ENCODE measurements around the gene NAMPT.

NAMPT gene

GRCh38 chr7:106294334-106294733 lies 9.6 kb upstream of the NAMPT start:
- TF ChIP-seq CTCF (conservative IDR thresholded peaks at IDR 0.05; ENCODE audit: low read depth, low read length), result peak; percentile 21

GRCh38 chr7:106291247-106291646 lies 6.5 kb upstream of the NAMPT start:
- DNase-seq (ENCODE audit: low read depth), result no peak
- no peak overlapping the region for H3K4me3 ChIP-seq (ENCODE audit: low read length)
- TF ChIP-seq CTCF (conservative IDR thresholded peaks at IDR 0.05; ENCODE audit: low read depth, low read length), result no peak

More at GRCh38 chr7:106294334-106294733, 9.6 kb upstream of the NAMPT start:
- no peak overlapping the region for H3K4me3 ChIP-seq (ENCODE audit: low read length)
- no peak for DNase-seq (ENCODE audit: low read depth)

- DNase-seq (ENCODE audit: low read depth), result no peak
- no peak overlapping the region for H3K4me3 ChIP-seq (ENCODE audit: low read length)
- no peak for TF ChIP-seq CTCF (conservative IDR thresholded peaks at IDR 0.05; ENCODE audit: low read depth, low read length)
Observed at GRCh38 chr7:106290319-106290718, 5.5 kb upstream of the NAMPT start.

GRCh38 chr7:106289848-106290247 lies 5.1 kb upstream of the NAMPT start:
- no peak overlapping the region for H3K4me3 ChIP-seq (ENCODE audit: low read length)
- no peak for DNase-seq (ENCODE audit: low read depth)
- no peak for TF ChIP-seq CTCF (conservative IDR thresholded peaks at IDR 0.05; ENCODE audit: low read depth, low read length)

- no peak for TF ChIP-seq CTCF (conservative IDR thresholded peaks at IDR 0.05; ENCODE audit: low read depth, low read length)
- no peak for DNase-seq (ENCODE audit: low read depth)
Observed at GRCh38 chr7:106288263-106288662, 3.5 kb upstream of the NAMPT start.

GRCh38 chr7:106287786-106288185 lies 3.0 kb upstream of the NAMPT start:
- no peak for TF ChIP-seq CTCF (conservative IDR thresholded peaks at IDR 0.05; ENCODE audit: low read depth, low read length)
- H3K4me3 ChIP-seq (ENCODE audit: low read length), result no peak overlapping the region
- no peak for DNase-seq (ENCODE audit: low read depth)

More at GRCh38 chr7:106288263-106288662, 3.5 kb upstream of the NAMPT start:
- H3K4me3 ChIP-seq (ENCODE audit: low read length), result no peak overlapping the region

GRCh38 chr7:106285855-106286492 lies 1.2 kb upstream of the NAMPT start:
- TF ChIP-seq CTCF (conservative IDR thresholded peaks at IDR 0.05; ENCODE audit: low read depth, low read length), result no peak
- H3K4me3 ChIP-seq (ENCODE audit: low read length), result peak overlapping the region; percentile 85
- no peak for DNase-seq (ENCODE audit: low read depth)
